ENCODE results near the gene CACNA2D3. TPM values are rescaled to one million over a fixed set of nuclear protein-coding genes. Genes with fewer than 3 reads are reported as not detected.

Gene CACNA2D3
- total RNA-seq, 2 donors from 2014 or later = 0.97 TPM; not detected in 1

DNA sequence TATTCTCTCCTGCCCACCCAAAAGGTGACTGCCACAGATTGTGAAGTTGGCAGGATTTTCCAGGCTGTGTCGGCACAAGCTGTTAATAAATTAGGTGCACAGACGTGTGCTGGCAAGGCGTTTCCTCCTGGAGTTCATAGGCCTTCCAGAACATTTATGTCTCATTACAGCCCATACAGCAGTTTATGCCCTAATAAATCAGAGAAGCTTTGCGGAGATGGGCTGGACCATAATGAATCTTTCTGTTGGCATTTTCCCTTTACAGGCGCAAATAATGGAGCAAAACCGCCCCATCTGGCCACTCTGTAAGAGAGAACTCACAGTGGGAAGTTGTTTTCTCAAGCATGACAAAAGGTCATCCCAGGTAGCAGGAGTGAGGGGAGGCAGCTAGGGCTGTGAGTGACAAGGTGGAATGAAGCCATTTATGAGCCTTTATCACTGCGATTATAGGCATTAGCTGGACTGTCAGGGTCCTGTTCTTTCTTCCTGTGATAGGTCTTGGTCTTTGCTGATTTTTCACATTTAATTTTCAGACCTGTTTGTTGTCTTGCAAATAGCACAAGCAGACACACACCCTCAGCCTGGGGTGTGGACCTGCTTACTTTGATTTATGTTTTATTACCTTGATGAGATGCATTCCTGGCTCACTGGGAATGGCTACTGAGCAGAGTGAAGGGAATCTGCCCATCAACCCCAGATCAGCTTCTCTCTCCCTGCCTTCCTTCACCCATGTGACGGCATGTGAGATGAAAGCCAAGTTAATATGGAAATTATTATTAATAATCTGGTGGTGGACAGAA is 548.0 kb downstream of the CACNA2D3 start:
- TF ChIP-seq, protein P1, sequence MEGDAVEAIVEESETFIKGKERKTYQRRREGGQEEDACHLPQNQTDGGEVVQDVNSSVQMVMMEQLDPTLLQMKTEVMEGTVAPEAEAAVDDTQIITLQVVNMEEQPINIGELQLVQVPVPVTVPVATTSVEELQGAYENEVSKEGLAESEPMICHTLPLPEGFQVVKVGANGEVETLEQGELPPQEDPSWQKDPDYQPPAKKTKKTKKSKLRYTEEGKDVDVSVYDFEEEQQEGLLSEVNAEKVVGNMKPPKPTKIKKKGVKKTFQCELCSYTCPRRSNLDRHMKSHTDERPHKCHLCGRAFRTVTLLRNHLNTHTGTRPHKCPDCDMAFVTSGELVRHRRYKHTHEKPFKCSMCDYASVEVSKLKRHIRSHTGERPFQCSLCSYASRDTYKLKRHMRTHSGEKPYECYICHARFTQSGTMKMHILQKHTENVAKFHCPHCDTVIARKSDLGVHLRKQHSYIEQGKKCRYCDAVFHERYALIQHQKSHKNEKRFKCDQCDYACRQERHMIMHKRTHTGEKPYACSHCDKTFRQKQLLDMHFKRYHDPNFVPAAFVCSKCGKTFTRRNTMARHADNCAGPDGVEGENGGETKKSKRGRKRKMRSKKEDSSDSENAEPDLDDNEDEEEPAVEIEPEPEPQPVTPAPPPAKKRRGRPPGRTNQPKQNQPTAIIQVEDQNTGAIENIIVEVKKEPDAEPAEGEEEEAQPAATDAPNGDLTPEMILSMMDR (conservative IDR thresholded peaks at IDR 0.05) = no peak
- WGBS, 2 experiments (ENCODE audit: insufficient coverage in 1 of 2, insufficient read length in 1 of 2) = 66 to 68% methylated on average over 6 to 7 of the region's 8 CpGs
- H3K9me3 Mint-ChIP-seq = no peaks in the 10 kb centered on the region
- no peaks in the 10 kb centered on the region for H3K36me3 ChIP-seq (ENCODE audit: control insufficient read depth, insufficient read depth, low read length)
- peaks cover 4% of the 10 kb centered on the region for H3K4me1 ChIP-seq (ENCODE audit: control insufficient read depth, insufficient read depth, low read length)
- no peak overlapping the region for H3K9ac ChIP-seq (ENCODE audit: extremely low read depth, low read length, poor library complexity, severe bottlenecking)
- H3K27me3 ChIP-seq (ENCODE audit: control insufficient read depth, insufficient read depth, low read length, poor library complexity, severe bottlenecking) = no peaks in the 10 kb centered on the region
- no peaks in the 10 kb centered on the region for H3K27me3 Mint-ChIP-seq (ENCODE audit: insufficient read depth)
- no peak overlapping the region for H3K4me3 Mint-ChIP-seq
- H3K36me3 Mint-ChIP-seq (ENCODE audit: low read depth) = no peaks in the 10 kb centered on the region
- no peaks in the 10 kb centered on the region for H3K9me3 ChIP-seq (ENCODE audit: control insufficient read depth, low read length)
- peak; percentile 66 for DNase-seq
- H3K4me3 ChIP-seq (ENCODE audit: low read length) = no peak overlapping the region
- H3K27ac Mint-ChIP-seq = no peak overlapping the region
- peaks cover 45% of the 10 kb centered on the region for H3K4me1 Mint-ChIP-seq
- peak overlapping the region; percentile 16 for H3K27ac ChIP-seq (ENCODE audit: low read depth, low read length)

DNA sequence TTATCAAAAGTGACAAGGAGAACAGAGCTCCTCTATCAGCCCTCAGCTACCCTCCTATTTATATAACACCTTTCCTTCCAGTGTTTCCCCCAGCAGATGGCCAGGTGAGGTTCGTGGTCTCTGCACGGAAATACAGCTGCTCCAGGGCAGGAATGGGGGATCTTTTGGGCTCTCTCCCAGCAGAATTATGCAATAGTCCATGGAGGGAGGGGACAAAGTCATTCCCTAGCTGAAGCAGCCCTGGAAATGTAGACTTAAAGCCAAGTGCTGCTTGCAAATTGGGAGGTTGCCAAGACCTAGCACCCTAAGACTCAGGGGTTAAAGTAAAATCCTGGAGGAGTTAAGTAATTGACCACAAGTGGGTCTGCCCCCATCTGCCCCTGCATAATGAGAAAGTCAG is 549.2 kb downstream of the CACNA2D3 start:
- WGBS, 2 experiments (ENCODE audit: insufficient coverage in 1 of 2, insufficient read length in 1 of 2) = 86% methylated on average over 2 of the region's 2 CpGs; no CpG with 5 or more reads in 1 of the 2 experiments

DNA sequence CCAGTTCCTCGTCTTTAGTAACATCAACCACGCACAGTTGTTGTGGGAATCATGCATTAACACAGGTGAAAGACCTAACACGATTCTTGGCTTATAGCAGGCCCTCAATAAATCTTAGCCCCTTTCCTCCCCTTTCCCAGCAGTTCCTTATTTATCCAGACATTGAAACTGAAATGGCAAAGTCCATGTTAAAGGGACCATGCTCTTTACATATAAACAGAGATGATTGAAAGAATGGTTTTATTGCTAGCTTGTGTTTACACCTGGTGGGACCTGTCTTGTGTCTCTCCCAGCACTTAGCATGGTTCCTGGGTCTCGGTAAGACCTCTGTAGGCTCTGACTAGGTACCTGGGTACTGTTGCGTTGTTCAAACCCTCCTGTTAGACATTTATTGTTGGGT is 553.7 kb downstream of the CACNA2D3 start:
- Histone ChIP-seq H3K4me1 (ENCODE audit: control insufficient read depth, insufficient read depth, low read length) (peaks cover 4% of the 10 kb centered on the region), H3K27ac (ENCODE audit: low read depth, low read length) (no peak overlapping the region), H3K9ac (ENCODE audit: extremely low read depth, low read length, poor library complexity, severe bottlenecking) (no peak overlapping the region), H3K36me3 (ENCODE audit: control insufficient read depth, insufficient read depth, low read length) (no peaks in the 10 kb centered on the region), H3K4me3 (ENCODE audit: low read length) (no peak overlapping the region), H3K27me3 (ENCODE audit: control insufficient read depth, insufficient read depth, low read length, poor library complexity, severe bottlenecking) (no peaks in the 10 kb centered on the region), H3K9me3 (ENCODE audit: control insufficient read depth, low read length) (no peaks in the 10 kb centered on the region)
- TF ChIP-seq, protein P1 (conservative IDR thresholded peaks at IDR 0.05) = no peak
- no peaks in the 10 kb centered on the region for H3K9me3 Mint-ChIP-seq
- no peaks in the 10 kb centered on the region for H3K36me3 Mint-ChIP-seq (ENCODE audit: low read depth)
- no peak overlapping the region for H3K4me3 Mint-ChIP-seq
- 93 to 100% methylated on average over 3 to 5 of the region's 5 CpGs for WGBS, 2 experiments (ENCODE audit: insufficient coverage in 1 of 2, insufficient read length in 1 of 2)
- DNase-seq = no peak
- H3K27me3 Mint-ChIP-seq (ENCODE audit: insufficient read depth) = no peaks in the 10 kb centered on the region
- no peak overlapping the region for H3K27ac Mint-ChIP-seq
- peaks cover 26% of the 10 kb centered on the region for H3K4me1 Mint-ChIP-seq

More for the DNA sequence above, 549.2 kb downstream of the CACNA2D3 start:
- no peak overlapping the region for H3K27ac Mint-ChIP-seq
- TF ChIP-seq, protein P1 (conservative IDR thresholded peaks at IDR 0.05) = no peak
- no peaks in the 10 kb centered on the region for H3K36me3 Mint-ChIP-seq (ENCODE audit: low read depth)
- Histone ChIP-seq H3K4me1 (ENCODE audit: control insufficient read depth, insufficient read depth, low read length) (peaks cover 4% of the 10 kb centered on the region), H3K36me3 (ENCODE audit: control insufficient read depth, insufficient read depth, low read length) (no peaks in the 10 kb centered on the region), H3K27me3 (ENCODE audit: control insufficient read depth, insufficient read depth, low read length, poor library complexity, severe bottlenecking) (no peaks in the 10 kb centered on the region), H3K9me3 (ENCODE audit: control insufficient read depth, low read length) (no peaks in the 10 kb centered on the region), H3K27ac (ENCODE audit: low read depth, low read length) (no peak overlapping the region), H3K9ac (ENCODE audit: extremely low read depth, low read length, poor library complexity, severe bottlenecking) (no peak overlapping the region), H3K4me3 (ENCODE audit: low read length) (no peak overlapping the region)
- H3K27me3 Mint-ChIP-seq (ENCODE audit: insufficient read depth) = no peaks in the 10 kb centered on the region
- no peak overlapping the region for H3K4me3 Mint-ChIP-seq
- H3K9me3 Mint-ChIP-seq = no peaks in the 10 kb centered on the region
- DNase-seq = no peak
- peaks cover 45% of the 10 kb centered on the region for H3K4me1 Mint-ChIP-seq

Measured in endodermal cell (in vitro differentiated cells).